Activated T-cell treated with anti-CD3 and anti-CD28 coated beads, Interleukin-2, amount 50 U/mL, for 48 hours (primary cell): ENCODE data around the gene RASSF4.

Experiments used
- DNase-seq, 2 experiments: peaks; one replicate each; pipeline ENCODE4 v3.0.0-alpha.2; 2020

RASSF4 gene

DNA sequence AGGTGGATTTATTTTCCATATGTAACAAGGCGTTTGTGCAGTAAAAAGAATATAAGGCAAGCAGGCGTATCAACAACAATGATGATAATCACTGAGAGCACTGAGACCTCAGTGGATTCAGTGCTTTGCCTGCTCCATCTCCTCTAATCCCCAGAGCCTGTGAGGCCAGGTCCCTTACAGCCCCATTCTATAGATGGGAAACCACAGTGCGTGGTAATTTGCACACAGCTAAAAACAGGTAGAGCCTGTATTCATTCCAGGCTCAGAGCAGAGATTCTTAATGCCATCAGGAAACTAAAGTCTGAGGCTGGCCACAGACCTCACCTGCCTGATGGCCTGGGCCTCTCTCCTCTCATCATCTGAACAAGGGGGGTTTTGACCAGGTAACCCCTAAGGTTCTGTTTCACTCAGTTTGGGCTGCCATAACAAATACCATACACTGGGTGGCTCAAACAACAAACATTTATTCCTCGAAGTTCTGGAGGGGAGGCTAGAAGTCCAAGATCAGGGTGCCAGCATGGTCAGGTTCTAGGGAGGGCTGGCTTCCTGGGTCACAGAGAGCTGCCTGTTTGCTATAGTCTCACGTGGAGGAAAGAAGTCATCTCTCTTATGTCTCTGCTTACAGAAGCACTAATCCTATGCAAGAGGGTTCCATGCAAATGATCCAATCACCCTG lies 10.3 kb upstream of the RASSF4 start:
- DNase-seq: peak in 1 of 2 experiments; percentile 2

DNA sequence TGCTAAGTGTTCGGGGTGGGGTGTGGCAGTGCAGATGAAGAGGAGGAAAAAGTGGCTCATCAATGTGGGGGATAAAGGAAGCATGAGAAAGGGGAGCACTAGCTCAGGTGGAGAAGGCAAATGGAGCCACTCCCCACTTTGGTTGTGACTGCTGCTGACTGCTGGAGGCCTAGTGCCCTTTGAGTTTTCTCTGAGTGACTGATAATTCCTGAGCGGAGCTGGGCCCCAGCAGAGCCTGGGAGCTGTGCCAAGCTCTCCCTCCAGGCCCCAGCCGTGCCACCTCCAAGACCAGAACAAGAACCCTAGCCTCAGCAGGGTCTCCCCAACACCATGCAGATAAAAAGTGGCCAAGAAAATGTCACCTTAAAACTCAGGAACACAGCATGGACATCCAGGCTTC lies 9.7 kb upstream of the RASSF4 start:
- DNase-seq: peak in 1 of 2 experiments; percentile 2

DNA sequence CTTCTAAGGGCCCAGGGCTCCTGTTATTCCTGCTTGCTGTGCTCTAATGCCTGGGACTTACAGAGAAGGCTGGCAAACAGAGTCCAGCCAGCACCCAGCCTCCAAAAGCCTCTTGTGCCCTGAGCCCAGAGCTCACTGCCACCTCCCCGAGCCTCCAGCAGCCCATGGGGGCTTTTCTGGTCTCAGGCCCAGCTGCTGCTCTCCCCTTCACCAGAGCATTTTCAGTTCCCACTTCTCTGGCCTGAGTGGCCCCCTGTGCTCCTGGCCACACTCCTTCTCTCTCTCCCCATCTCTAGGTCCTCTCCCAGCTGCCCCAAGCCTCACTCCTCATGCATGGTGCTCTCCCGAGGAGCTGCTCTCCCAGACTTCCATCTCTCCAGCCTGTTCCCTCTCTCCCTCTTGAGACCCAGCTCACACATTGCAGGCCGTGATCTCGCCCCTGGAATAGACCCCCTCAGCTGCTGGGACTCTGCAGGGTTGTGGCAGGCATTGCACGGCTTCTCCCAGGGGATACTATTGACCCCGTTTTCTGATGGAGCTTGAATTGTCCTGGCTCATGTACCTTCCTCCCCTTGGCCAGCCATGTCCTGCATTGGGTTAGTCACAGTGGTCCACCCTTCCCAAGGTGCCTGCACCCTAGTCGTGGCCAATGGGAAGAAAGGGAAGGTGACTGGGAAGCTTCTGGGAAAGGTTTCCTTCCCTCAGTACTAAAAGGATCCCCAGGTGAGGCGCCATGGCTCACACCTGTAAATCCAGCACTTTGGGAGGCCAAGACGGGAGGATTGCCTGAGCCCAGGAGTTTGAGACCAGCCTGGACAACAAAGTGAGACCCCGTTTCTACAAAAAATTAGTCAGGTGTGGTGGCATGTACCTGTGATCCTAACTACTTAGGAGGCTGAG lies 9.0 kb upstream of the RASSF4 start:
- no peak for DNase-seq

DNA sequence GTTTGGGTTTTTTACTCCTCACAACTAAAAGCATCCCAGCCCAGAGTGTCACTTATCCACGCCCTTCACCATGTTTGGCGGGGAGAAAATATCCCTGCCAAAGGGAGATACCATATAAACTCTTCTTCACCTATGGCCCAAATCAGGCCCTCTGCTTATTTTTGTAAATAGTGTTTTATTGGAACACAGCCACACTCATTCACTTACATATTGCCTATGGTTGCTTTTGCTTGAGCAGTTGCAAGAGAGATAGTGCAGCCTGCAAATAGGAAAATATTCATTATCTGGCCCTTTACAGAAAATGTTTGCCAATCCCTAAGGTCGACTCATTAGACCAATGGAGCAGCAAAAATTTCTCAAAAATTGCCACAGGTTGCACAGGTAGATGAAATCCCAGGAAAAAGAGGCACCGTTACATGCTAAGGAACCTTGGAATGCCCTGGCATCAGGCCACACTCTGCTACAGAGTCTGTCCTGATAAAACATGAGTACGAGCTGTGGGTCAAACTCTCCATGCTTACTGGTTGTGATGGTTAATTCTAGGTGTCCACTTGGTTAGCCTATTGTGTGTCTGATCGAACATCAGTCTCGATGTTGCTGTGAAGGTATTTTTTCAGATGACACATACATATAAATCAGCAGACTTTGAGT lies 7.9 kb upstream of the RASSF4 start:
- DNase-seq: no peak

DNA sequence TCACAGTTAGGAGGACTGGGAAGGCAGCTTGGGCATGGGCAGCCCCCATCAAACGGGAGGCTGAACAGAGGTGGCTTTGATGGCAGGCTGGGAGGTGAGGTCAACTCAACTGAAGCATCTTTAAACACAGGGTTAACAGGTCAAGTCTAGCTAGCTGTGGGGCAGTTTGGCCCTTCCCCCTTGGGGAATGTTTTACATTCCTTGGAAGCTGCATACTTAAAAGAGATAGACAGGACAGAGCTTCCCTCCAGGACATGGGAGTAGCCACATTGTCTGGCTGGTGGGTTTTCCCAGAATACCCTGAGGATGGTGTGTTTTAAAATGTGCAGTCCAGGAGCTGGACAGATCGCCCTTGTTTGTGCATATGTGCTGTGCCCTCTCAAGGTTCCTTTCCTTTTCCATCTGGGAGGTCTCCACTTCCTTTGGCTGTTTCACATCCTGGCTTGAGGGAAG lies 6.8 kb upstream of the RASSF4 start:
- no peak for DNase-seq

DNA sequence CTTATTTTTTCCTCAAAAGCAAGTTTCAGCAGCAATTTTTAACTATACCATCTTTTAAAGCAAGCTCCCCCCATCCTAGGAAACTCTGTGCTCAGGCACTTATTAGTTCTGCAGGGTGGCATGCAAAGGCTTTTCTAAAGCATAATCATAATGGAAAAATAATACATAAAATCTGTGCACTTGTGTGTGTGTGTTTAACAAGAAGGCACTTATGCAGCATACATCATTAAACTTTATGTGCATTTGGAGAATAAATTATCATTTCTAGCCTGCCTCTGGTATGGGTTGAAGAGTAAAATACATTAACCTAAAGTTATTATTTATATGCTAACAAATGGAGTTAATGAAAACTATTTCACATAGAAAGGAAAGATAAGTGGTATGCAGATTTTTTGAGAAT lies 5.6 kb upstream of the RASSF4 start:
- DNase-seq: no peak

DNA sequence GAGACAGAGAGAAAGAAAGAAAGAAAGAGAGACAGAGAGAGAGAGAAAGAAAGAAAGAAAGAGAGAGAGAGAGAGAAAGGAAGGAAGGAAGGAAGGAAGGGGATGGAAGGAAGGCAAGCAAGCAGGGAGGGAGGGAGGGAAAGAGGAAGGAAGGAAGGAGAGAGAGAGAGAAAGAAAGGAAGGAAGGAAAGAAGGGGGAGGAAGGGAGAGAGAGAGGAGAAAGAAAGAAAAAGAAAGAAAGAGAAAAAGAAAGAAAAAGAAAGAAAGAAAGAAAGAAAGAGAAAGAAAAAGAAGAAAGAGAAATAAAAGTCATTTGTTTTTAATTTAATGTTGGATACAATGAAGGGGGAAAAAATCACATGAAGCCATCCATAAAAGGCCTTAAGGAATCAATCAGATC lies 4.6 kb upstream of the RASSF4 start:
- DNase-seq: no peak

DNA sequence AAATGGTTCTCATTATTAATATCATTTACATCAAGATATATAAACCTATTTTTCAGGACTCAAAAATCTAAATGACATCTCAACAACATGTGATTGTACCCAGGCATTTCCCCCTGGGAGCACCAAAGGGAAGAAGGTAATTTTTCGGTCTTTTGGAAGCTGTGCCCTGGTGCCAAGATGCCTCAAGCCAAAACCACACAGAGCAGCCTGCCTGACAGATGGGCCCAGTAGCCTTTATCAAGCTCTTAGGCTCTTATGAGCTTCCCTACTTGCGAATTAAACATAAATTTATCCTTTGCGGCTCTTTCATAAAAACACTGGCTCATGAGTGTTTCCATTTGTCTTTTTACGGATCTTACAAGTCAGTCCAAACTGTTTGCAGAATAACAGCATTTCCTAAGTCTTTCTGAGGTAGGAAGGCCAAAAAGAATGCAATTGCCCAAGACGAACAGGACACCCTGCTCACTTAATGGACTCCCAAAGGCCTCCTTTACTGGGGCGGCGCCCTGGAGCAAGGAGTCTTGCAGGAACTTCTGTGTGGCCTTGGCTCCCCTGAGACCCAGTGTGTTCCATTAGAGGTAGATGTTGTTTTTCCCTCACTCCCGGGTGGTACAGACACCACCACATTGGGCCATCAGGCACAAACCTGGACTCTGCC lies 4.1 kb upstream of the RASSF4 start:
- no peak for DNase-seq

DNA sequence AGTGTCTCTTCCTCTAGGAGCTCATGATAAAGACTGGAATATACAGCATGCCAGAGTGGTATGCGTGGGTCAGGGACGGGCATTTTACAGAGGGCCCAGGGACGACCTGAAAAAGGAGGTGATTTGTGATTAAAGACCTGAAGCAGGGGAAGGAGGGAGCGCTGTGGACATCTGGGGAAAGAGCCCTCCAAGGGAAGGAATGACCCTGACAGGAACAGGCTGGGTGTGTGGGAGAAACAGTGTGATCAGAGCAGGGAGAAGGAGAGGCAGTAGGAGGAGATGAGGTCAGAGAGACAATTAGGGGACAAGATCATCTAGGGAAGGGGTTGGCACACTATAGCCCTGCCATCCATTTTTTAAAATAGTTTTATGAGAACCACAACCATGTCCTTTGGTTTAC lies 3.4 kb upstream of the RASSF4 start:
- DNase-seq: no peak

DNA sequence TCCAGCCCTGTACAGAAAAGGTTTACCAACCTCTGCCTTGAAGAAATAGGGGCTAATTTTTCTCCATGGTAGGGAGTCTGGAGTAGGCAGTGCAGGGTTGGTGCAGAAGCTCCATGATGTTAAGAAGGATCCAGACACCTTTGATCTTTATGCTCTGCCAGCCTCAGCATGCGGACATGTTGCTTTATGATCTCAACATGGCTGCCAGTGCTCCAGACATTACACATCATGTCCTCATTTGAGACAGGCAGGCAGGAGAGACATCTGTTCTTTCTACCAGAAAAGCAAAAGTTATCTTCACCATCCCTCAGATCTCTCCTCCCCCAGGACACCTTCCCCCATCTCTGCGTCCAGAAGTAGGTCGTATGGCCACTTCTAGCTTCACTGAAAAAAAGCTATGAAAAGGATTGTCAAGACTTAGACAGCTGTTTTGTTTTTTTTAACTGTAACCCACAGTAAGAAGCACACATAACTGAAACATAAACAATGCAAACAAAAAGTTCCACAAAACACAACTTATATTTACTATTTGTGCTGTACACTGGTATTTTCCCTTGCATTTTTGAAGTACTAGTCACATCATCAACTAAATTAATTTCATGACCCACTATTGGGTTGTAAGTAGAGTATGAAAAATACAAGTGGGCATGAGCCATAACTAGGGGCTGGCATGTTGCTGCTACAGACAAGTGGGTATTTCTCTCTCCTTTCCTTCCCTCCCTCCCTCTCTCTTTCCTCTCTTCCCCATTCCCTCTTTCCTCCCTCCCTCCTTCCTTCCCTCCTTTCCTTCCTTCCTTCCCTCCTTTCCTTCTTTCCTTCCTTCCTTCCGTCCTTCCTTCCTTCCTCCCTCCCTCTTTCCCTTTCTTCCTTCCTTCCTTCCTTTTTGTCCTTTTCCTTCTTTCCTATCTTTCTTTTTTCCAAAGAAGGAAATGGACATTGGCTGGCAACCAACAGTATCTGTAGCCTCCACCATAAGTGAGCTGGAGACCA lies 2.6 kb upstream of the RASSF4 start:
- DNase-seq: no peak

DNA sequence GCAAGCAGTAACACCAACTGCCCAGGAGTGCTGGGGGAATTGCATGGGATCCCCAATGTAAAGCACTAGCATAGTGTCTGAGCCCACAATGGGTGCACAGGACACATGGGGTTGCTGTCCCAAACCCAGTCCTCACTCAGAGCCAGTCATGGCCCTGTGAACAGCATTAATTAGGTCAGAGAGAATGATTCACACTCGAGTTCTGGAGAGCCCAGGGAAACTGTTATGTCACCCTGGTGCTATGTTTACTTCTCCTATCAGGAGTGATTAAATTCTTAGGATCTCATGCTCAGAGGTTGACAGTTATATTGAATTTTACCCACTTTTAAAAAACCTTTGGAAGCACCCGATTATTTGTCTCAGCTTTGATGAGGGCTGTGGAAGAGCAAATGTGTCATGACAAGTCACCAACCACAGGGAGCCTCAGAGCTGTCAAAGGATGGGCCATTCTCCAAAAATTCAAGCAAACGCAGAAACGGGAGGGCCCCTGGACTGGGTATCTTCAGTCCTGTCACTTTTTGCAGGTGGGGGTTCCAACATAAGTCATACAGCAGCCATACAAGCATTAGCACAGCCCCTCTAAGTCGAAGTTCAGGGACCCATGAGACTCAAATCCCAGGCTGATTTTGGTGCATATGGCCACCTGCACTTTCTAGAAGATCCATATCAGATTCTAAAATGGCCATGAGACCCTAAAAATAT lies 1.3 kb upstream of the RASSF4 start:
- no peak for DNase-seq

DNA sequence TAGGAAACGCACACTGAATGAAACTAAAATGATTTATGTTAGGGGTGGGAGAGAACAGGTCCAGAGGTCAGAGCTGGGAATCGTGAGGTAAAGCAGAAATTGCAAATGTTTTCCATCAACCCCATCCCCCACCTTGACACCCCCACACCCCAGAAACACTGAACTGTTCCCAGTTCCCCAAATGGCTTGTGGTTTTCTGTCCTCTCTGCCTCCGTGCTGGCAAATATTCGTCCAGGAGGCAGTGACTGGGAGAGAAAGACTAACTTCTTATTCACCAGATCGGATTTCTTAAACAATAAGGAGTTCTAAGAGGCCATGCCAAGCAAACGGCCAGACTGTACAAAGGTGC lies 730 bp upstream of the RASSF4 start:
- DNase-seq: no peak

DNA sequence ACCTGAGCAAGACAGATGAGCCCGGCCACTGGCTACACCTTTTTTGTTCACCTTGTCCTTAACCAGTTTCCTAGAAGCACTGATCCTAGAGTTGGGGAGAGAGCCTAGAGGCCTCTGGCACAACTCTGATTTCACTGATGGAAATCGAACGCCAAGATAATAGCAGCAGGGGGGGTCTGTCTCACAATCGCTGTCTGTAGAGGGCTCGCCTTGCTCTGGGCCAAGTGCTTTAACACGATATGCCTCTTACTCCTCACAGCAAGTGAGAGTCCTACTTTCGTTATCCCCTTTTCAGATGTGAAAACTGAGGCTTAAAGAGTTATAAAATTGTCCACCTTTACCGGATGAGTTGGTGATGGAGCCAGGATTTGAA lies 472 bp downstream of the RASSF4 start:
- no peak for DNase-seq

DNA sequence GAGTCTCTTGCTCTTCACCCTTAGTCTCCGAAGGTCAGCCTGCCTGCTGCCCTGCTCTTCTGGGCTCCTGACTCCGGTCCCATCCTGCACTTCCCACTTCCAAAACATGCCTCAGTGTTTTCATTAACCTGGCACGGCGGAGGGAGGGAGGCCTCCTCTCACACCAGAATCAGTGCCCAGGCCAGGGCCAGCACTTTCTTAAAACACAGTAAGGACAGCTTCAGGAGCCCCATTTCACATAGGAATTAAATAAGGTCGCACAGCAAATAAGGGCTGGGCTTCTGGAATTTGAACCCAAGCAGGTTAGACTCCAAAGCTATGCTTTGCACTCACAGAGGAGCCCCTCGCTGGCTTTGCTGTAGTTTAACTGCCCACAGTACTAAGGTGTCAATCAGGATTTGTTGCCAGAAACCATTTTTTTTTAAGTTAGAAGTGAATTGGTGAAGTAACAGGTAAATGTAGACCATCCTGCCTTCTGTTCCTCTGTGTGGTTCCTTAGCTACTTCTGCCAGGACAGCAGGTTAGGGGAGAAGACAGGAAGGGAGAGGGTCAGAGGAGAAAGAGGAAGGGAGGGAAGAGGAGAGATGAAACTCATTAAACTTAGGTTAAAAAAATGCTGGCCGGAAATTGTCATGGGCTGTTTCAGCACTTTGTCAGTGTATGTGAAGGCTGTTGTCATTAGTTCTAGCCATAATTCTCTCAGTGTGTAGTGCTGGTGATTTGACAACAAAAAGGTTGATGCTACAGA lies 1.1 kb downstream of the RASSF4 start:
- no peak for DNase-seq

DNA sequence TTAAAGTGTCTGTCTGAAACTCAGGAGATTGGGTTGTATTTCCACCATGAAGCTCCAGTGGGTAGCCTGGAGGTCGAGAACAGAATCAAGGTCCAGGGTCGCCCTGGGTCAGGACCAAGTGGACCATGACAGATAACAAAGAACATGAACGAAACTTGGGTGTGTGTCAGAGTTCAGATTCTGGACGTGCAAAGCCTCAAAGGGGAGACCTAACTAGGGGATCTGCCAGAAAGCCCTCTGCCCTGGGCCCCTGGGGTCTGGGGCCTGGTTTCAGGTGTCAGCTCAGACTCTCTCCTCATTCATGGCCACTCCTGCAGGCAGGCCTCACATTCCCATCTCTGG lies 1.6 kb downstream of the RASSF4 start:
- no peak for DNase-seq

DNA sequence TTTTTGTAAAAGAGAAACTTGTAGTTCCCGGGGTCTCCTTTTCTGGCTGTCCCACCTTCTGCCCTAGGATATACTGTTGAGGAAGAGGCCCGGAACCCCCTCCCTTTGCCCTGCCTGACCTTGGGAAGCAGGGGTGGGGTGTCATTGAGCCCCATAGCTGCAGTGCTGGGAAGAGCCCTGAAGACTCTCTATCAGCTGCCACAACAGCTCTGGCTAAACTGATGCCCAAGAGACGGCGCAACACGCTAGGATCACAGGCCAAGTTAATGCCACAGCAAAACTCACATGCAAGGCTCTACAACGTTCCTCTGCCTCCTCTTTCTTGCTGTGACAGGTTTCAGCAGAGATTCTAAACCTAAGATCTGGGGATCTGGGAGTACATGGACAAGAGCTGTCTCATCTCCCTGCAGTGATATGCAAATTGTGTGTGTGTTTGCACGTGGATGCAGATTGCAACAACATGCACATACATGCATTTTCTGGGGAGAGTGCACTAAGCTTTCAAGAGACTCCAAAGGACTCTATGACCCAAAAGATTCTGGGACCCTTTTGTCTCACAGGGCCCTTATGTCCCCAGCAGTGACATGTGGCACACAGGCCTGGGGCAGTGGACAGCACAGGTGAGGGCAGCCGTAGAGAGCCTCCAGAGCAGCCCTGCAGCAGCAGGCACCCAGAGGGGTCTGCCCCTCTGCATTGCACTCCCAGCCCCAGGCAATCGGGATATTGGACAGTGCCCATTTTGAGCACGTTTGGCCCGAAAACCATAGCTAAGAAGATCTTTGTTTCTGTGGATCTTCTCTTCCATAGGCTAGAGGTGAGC lies 2.5 kb downstream of the RASSF4 start:
- no peak for DNase-seq

DNA sequence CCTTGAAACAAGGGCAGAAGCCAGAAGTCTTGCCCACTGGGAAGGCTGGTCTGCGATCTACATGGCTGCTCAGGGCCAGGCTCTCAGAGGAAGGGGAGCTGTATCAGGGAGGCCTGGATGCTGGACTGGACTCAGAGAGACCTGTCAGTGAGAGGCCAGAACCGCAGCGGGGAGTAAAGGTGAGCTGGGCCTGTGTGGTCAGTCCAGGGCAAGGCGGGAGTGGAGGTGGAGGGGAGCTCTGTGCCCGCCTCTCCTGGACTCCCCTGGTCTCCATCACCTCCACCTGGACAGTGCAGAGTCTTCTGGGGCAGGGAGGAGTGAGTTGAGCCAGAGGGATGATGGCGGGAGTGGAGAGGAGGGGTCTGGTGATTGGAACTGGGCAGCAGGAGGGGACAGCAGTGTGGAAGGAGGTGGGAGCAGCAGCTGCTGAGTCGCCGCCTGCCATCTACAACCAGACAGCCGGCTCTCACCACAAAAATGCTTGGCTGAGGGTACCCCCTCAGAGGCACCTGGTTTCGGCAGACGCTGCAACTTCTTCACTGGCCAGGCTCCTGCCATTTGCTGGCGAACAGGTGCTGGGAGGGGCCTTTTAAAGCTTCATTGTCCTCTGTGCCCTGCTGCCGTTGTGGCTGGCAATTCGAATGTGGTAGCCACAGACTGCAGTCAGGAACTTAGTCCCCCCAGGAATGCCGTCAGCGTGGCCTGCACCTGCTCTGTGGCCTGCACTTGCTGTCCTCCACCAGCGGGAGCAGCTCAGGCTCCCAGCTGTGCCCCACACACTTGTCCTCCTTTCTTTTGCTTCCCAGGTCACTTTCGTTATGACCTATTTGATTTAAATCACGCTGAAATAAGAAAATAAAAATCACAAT lies 3.5 kb downstream of the RASSF4 start:
- no peak for DNase-seq

DNA sequence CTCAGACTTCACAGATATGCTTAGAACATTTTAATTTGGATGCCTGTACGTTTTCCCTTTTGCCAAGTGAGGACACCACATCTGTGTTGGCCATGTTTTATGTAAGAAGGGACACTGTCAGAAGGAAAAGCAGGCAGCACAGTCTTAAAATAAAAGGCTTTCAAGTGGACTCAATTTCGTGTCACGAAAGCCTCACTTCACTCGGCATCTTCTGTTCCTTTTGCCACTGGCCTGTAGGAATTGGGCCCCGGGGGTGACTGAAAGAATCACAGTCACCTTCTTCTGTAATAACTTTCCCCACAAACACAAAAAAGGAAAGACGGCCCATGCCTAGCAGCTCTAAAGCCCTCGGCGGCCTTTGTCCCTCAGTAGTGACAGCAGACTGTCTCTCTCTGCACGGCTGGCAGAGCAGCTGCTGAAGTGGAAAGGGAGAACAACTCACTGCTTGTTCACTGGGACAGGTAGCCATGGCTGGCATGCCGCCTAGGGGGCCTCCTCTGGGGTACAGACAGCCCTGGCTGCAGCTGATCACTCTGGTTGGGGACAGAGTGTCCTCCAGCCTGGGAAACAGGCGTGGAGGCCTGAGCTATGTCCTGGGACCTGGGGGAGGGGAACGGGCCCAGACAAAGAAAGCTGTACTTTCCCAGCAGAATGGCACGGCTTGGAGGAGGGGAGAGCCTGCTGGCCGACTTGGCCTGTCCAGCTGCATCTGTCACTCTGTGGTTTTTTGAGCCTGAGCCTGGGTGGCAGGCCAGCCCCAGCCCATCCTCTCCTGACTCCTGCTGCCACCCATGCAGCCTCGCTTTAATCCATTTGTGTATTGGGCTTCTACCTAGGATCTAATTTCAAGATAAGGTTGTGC lies 4.4 kb downstream of the RASSF4 start:
- DNase-seq: no peak
